ENCODE measurements around the gene TPCN2.

Gene TPCN2

DNA sequence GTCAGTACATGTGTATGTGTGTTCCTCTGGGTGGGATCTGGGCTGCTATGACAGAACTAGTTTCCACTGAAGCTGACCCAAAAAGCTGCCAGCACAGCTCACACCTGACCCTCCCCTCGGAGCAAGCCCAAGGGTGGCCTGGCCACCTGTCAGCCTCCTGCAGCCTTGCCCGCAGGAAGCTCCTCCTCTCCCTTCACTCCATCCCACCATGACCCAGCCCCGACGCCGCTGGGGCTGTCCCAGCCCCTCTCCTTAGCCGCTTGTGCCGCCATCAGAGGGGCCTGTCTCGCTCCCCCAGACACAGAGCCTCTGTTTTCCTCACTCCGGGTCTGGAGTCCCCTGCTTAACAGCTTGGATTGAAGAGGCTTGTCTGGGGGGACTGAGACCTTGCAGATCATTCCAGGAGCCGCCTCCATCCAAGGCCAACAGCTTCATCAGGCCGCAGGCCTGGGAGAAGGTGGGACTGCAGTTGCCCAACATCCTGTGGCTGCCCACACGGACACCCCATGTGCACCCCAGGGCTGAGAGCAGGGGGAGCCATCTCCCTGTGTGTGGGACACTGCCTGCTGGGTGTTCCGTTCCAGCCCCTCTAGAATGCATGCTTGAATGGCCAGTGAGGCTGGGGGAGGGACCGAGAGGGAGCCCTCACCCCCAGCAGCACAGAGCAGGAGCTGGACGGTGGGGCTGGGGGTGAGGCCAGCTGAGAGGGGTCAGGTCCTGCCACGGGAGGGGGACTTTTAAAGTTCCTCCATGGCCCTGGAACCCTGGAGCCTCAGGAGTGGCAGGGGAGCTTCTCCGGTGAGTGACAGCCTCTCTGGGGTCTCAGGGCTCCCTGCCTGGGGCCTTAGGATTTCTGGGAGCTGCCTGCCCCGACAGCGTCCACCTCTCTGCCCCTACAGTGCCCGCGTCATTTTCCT is 36.4 kb upstream of the TPCN2 start:
- Histone ChIP-seq H3K4me2 (ENCODE audit: low read length) (peak overlapping the region; percentile 41), H3K9ac (ENCODE audit: low read length) (no peak overlapping the region), H3K79me2 (ENCODE audit: control insufficient read depth, insufficient read depth, low read length, poor library complexity) (no peaks in the 10 kb centered on the region), H3K18ac (ENCODE audit: low read length) (no peak overlapping the region), H3K14ac (ENCODE audit: low read length) (no peak overlapping the region), H2AK5ac (ENCODE audit: low read length) (no peak overlapping the region), H3K23ac (ENCODE audit: low read length) (no peak overlapping the region), H4K8ac (ENCODE audit: low read depth, low read length) (no peak overlapping the region), H2BK5ac (ENCODE audit: low read depth, low read length, poor library complexity) (no peak overlapping the region), H4K91ac (ENCODE audit: low read depth, low read length) (no peak overlapping the region), H3K4me1 (ENCODE audit: control insufficient read depth in 1 of 2, insufficient read depth in 2 of 2, low read length in 2 of 2) (peaks cover 32 to 38% of the 10 kb centered on the region in 2 experiments), H3K79me1 (ENCODE audit: low read length) (peaks cover 2% of the 10 kb centered on the region), H3K9me3 (ENCODE audit: insufficient read depth, low read depth, low read length) (peaks cover 4% of the 10 kb centered on the region), H2BK12ac (ENCODE audit: low read length) (no peak overlapping the region), H3K4me3 (ENCODE audit: low read depth, low read length) (no peak overlapping the region), H3K27ac (ENCODE audit: low read depth, low read length) (no peak overlapping the region), H2BK120ac (ENCODE audit: insufficient read depth, low read length, poor library complexity) (no peak overlapping the region), H3K27me3 (ENCODE audit: insufficient read depth, low read length) (no peaks in the 10 kb centered on the region), H3K4ac (ENCODE audit: low read depth, low read length) (no peak overlapping the region), H3K36me3 (ENCODE audit: control insufficient read depth in 1 of 2, insufficient read depth in 2 of 2, low read length in 2 of 2) (no peaks in the 10 kb centered on the region), H4K12ac (ENCODE audit: low read depth, low read length) (no peak overlapping the region), H2AFZ (ENCODE audit: insufficient read depth, low read length, poor library complexity) (no peak overlapping the region)
- no CpG with 5 or more reads among the region's 21 CpGs for WGBS (ENCODE audit: extremely low coverage, insufficient coverage, insufficient read length)
- DNase-seq, result no peak

DNA sequence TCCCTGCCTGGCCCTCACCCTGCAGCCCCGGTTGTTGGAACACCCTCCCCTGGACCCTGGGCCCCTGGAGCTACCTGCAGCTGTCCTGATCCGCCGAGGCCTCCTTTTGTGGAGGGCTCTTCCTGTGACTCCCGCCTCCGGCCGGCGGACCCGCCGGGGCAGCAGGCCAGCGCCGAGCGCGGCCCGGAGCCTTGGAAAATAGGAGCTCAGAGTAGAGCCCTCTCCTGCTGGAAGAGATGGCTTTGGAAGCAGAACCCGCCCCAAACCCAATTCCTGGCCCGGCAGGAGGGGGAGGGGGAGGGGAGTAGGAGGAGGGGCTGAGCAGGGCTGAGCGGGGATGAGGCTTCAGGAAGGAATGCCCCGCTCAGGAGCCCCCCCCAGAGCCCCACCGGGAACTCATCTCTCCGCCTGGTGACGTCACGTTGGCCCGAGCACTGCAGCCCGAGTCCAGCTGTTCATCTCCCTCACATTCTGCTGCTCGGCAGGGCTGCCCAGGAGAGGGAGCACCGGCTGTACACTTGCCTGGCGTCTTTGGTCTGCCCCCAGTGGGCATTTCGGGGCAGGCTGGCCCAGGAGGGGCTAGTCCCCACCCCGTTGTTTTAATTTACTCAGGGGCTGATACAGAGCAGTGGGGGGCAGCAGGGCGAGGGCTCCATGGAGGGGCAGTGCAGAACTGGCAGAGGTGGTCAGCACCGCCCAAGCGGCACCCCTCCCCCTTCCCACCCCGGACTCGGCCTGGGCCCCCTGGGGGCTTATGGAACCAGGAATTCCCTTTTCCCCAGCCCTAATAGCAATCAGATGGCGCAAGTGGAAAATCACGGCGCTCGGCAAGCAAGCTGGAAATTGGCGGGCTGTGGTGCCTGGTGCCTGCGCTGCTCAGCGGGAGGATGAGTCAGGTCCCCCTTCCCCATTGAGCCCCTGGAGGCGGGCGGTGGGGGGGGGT is 35.5 kb upstream of the TPCN2 start, which contains the start of gene MRGPRF:
Gene MRGPRF, minus strand, starts transcription at position 238 of the 943 bp plus-strand sequence. CDS start 3,345 bp downstream, outside the sequence.
- no peak within 1 kb of the TSS for H2AFZ ChIP-seq (ENCODE audit: insufficient read depth, low read length, poor library complexity)
- no peak within 1 kb of the TSS for H4K8ac ChIP-seq (ENCODE audit: low read depth, low read length)
- H3K4ac ChIP-seq (ENCODE audit: low read depth, low read length), result no peak within 1 kb of the TSS
- peaks cover 6% of the 10 kb centered on the region for H3K9me3 ChIP-seq (ENCODE audit: insufficient read depth, low read depth, low read length)
- peaks cover 2% of the 10 kb centered on the region for H3K79me1 ChIP-seq (ENCODE audit: low read length)
- H2BK120ac ChIP-seq (ENCODE audit: insufficient read depth, low read length, poor library complexity), result no peak within 1 kb of the TSS
- H3K36me3 ChIP-seq (ENCODE audit: control insufficient read depth in 1 of 2, insufficient read depth in 2 of 2, low read length in 2 of 2), result no peaks in the 10 kb centered on the region
- H2BK12ac ChIP-seq (ENCODE audit: low read length), result no peak within 1 kb of the TSS
- H2BK5ac ChIP-seq (ENCODE audit: low read depth, low read length, poor library complexity), result no peak within 1 kb of the TSS
- H3K14ac ChIP-seq (ENCODE audit: low read length), result no peak within 1 kb of the TSS
- H3K4me3 ChIP-seq (ENCODE audit: low read depth, low read length), result no peak within 1 kb of the TSS
- no peak within 1 kb of the TSS for H3K18ac ChIP-seq (ENCODE audit: low read length)
- H3K4me1 ChIP-seq (ENCODE audit: control insufficient read depth in 1 of 2, insufficient read depth in 2 of 2, low read length in 2 of 2), result peaks cover 29 to 34% of the 10 kb centered on the region in 2 experiments
- no peak within 1 kb of the TSS for H2AK5ac ChIP-seq (ENCODE audit: low read length)
- no peak within 1 kb of the TSS for H3K23ac ChIP-seq (ENCODE audit: low read length)
- no peaks in the 10 kb centered on the region for H3K27me3 ChIP-seq (ENCODE audit: insufficient read depth, low read length)
- no peak within 1 kb of the TSS for H4K12ac ChIP-seq (ENCODE audit: low read depth, low read length)
- no peak for DNase-seq
- no peak within 1 kb of the TSS for H3K27ac ChIP-seq (ENCODE audit: low read depth, low read length)
- no peaks in the 10 kb centered on the region for H3K79me2 ChIP-seq (ENCODE audit: control insufficient read depth, insufficient read depth, low read length, poor library complexity)
- no peak within 1 kb of the TSS for H4K91ac ChIP-seq (ENCODE audit: low read depth, low read length)
- H3K4me2 ChIP-seq (ENCODE audit: low read length), result peak within 1 kb of the TSS; percentile 41
- WGBS (ENCODE audit: extremely low coverage, insufficient coverage, insufficient read length), result no CpG with 5 or more reads among the region's 43 CpGs
- no peak within 1 kb of the TSS for H3K9ac ChIP-seq (ENCODE audit: low read length)

DNA sequence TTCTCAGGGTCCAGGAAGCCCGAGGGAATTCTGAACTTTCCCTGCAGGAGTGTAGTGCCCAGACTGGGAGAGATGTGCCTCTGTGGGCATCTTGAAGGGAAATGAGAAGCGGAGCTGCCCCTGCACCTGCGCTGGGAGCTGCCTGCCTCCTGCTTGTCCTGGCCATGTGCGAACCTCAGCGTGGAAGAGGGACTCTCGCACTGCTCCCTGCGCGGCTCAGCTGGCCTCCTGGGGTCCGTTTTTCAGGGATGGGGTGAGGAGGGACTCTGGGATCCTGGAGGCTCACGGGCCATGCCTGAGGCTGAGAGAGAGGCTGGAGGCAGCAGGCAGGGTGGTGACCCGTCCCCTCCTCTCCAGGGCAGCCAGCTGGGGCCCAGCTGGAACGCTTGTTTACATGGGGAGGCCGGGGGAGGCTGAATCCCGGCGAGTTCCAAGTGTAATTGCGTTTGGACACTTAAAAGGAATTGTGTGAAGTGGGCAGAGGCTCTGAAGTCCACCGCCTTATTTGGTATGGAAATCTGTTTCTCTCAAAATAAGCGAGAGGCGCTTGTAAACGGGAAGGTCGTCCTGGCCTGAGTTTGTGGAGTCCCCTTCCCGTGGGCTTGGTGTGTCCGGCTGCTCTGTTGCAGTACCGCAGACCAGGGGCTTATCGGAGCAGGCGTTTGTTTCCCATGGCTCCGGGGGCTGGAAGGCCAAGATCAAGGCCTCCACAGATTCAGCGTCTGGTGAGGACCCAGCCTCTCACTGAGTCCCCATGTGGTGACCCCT is 34.5 kb upstream of the TPCN2 start:
- no CpG with 5 or more reads among the region's 28 CpGs for WGBS (ENCODE audit: extremely low coverage, insufficient coverage, insufficient read length)
- Histone ChIP-seq H2BK5ac (ENCODE audit: low read depth, low read length, poor library complexity) (no peak overlapping the region), H3K4ac (ENCODE audit: low read depth, low read length) (no peak overlapping the region), H3K79me2 (ENCODE audit: control insufficient read depth, insufficient read depth, low read length, poor library complexity) (no peaks in the 10 kb centered on the region), H3K4me2 (ENCODE audit: low read length) (no peak overlapping the region), H4K8ac (ENCODE audit: low read depth, low read length) (no peak overlapping the region), H3K36me3 (ENCODE audit: control insufficient read depth in 1 of 2, insufficient read depth in 2 of 2, low read length in 2 of 2) (no peaks in the 10 kb centered on the region), H2BK120ac (ENCODE audit: insufficient read depth, low read length, poor library complexity) (no peak overlapping the region), H2AK5ac (ENCODE audit: low read length) (no peak overlapping the region), H3K27me3 (ENCODE audit: insufficient read depth, low read length) (no peaks in the 10 kb centered on the region), H4K12ac (ENCODE audit: low read depth, low read length) (no peak overlapping the region), H2BK12ac (ENCODE audit: low read length) (no peak overlapping the region), H3K4me3 (ENCODE audit: low read depth, low read length) (no peak overlapping the region), H2AFZ (ENCODE audit: insufficient read depth, low read length, poor library complexity) (no peak overlapping the region), H3K14ac (ENCODE audit: low read length) (no peak overlapping the region), H3K23ac (ENCODE audit: low read length) (no peak overlapping the region), H3K18ac (ENCODE audit: low read length) (no peak overlapping the region), H3K9me3 (ENCODE audit: insufficient read depth, low read depth, low read length) (peaks cover 6% of the 10 kb centered on the region), H3K27ac (ENCODE audit: low read depth, low read length) (no peak overlapping the region), H3K79me1 (ENCODE audit: low read length) (peaks cover 2% of the 10 kb centered on the region), H3K4me1 (ENCODE audit: control insufficient read depth in 1 of 2, insufficient read depth in 2 of 2, low read length in 2 of 2) (peaks cover 21 to 26% of the 10 kb centered on the region in 2 experiments), H3K9ac (ENCODE audit: low read length) (no peak overlapping the region), H4K91ac (ENCODE audit: low read depth, low read length) (no peak overlapping the region)
- DNase-seq, result no peak

Data from trophoblast cell (in vitro differentiated cells and primary cell).